Lower leg skin (tissue), 3 donors: ENCODE data around the gene ODAD2.

Experiments
- POLR2A ChIP-seq, 2 donors: fragments of 450-650 bp; IDR thresholded peaks; one replicate each; pipeline ENCODE4 v1.6.1; 2016 to 2017; ENCODE audit warnings: antibody characterized with exemption in 2 of 2, mild to moderate bottlenecking in 1 of 2, moderate library complexity in 1 of 2
- TF ChIP-seq, protein P1 (sequence below), 3 donors: fragments of 450-650 bp; IDR thresholded peaks; one replicate each; pipeline ENCODE4 v1.5.1; 2016; ENCODE audit warnings: antibody characterized with exemption in 3 of 3, mild to moderate bottlenecking in 3 of 3, moderate library complexity in 2 of 3

DNA sequence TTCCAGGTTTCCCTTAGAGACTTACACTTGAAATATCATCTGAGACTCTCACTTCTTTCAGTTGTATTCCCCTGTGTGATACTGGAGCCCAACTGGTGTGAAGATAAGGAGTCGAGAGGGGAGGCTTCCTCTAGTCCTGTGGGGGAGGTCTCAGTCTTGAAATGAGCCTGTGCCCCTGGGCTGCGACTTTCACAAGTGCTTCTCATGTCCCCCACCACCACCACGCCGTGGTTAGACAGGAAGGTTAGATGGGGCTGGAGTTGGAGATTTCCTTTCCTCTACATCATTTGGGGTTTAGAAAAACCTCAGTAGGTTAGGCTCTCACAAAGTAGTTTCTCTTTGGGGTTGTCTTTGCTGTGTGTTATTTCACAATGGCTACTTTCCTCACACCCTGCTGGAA is 227.6 kb downstream of the ODAD2 start:
- TF ChIP-seq, protein P1, sequence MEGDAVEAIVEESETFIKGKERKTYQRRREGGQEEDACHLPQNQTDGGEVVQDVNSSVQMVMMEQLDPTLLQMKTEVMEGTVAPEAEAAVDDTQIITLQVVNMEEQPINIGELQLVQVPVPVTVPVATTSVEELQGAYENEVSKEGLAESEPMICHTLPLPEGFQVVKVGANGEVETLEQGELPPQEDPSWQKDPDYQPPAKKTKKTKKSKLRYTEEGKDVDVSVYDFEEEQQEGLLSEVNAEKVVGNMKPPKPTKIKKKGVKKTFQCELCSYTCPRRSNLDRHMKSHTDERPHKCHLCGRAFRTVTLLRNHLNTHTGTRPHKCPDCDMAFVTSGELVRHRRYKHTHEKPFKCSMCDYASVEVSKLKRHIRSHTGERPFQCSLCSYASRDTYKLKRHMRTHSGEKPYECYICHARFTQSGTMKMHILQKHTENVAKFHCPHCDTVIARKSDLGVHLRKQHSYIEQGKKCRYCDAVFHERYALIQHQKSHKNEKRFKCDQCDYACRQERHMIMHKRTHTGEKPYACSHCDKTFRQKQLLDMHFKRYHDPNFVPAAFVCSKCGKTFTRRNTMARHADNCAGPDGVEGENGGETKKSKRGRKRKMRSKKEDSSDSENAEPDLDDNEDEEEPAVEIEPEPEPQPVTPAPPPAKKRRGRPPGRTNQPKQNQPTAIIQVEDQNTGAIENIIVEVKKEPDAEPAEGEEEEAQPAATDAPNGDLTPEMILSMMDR (IDR thresholded peaks at IDR 0.05), result no peak
- no peak for TF ChIP-seq POLR2A (IDR thresholded peaks at IDR 0.05)
